ENCODE results near the gene ZNF692. TPM values are rescaled to one million over a fixed set of nuclear protein-coding genes. Genes with fewer than 3 reads are reported as not detected.
A peak's percentile ranks its signal among the peaks of the same experiment; 100 is the strongest.

Gene ZNF692
- total RNA-seq, 1 experiment from 2014 or later: 59.1 TPM

DNA sequence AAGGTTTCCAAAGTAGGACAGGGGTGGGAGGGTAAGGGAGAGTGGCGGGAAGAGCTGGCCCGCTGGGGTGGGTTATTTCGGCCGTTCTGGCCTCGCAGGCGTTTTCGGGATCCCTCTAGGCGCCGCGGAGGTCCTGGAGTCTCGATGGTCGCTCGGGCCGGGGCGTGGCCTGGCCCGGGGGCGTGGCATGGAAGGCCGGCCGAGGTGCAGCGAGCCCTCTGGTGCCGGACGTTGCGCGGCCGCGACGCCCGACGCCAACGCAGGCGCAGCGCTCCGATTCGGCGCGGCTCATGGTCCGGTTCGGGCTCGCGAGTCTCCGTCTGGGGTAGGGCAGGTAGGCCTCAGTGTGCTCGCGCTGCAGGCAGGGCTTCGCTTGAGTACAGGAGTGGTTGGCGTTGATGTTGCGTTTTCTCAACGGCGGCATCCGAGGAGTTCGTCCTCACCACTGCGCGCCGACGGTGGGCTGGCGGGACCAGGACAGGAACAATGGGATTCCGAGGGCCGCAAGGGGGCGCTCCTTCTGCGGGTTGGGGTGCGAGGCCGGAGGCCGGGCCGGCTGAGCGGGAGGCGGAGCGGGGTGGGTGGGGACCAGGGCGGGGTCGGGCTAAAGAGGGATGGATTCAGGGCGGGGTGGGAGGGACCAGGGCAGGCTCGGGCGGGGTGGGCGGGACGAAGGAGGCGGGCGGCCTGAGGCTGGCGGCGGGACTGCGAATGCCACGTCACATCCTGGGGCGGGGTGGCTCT, 47.3 kb upstream of the ZNF692 start, which contains the start of gene PGBD2 (continued):
- TF ChIP-seq, protein P1, sequence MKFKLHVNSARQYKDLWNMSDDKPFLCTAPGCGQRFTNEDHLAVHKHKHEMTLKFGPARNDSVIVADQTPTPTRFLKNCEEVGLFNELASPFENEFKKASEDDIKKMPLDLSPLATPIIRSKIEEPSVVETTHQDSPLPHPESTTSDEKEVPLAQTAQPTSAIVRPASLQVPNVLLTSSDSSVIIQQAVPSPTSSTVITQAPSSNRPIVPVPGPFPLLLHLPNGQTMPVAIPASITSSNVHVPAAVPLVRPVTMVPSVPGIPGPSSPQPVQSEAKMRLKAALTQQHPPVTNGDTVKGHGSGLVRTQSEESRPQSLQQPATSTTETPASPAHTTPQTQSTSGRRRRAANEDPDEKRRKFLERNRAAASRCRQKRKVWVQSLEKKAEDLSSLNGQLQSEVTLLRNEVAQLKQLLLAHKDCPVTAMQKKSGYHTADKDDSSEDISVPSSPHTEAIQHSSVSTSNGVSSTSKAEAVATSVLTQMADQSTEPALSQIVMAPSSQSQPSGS (CRISPR knock-in tag; IDR thresholded peaks at IDR 0.05; ENCODE audit: borderline replicate concordance, low read depth): no peak
- TF ChIP-seq, protein P2, sequence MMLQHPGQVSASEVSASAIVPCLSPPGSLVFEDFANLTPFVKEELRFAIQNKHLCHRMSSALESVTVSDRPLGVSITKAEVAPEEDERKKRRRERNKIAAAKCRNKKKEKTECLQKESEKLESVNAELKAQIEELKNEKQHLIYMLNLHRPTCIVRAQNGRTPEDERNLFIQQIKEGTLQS (CRISPR knock-in tag; conservative IDR thresholded peaks at IDR 0.05): no peak
- TF ChIP-seq, protein P3, sequence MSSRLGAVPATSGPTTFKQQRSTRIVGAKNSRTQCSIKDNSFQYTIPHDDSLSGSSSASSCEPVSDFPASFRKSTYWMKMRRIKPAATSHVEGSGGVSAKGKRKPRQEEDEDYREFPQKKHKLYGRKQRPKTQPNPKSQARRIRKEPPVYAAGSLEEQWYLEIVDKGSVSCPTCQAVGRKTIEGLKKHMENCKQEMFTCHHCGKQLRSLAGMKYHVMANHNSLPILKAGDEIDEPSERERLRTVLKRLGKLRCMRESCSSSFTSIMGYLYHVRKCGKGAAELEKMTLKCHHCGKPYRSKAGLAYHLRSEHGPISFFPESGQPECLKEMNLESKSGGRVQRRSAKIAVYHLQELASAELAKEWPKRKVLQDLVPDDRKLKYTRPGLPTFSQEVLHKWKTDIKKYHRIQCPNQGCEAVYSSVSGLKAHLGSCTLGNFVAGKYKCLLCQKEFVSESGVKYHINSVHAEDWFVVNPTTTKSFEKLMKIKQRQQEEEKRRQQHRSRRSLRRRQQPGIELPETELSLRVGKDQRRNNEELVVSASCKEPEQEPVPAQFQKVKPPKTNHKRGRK (CRISPR knock-in tag; IDR thresholded peaks at IDR 0.05; ENCODE audit: borderline replicate concordance): no peak
- TF ChIP-seq JUN (CRISPR knock-in tag; IDR thresholded peaks at IDR 0.05): peak; percentile 44; the same call in 1 of the 2 replicates
- TF ChIP-seq HMGA2 (CRISPR knock-in tag; IDR thresholded peaks at IDR 0.05): no peak
- TF ChIP-seq, protein P4, sequence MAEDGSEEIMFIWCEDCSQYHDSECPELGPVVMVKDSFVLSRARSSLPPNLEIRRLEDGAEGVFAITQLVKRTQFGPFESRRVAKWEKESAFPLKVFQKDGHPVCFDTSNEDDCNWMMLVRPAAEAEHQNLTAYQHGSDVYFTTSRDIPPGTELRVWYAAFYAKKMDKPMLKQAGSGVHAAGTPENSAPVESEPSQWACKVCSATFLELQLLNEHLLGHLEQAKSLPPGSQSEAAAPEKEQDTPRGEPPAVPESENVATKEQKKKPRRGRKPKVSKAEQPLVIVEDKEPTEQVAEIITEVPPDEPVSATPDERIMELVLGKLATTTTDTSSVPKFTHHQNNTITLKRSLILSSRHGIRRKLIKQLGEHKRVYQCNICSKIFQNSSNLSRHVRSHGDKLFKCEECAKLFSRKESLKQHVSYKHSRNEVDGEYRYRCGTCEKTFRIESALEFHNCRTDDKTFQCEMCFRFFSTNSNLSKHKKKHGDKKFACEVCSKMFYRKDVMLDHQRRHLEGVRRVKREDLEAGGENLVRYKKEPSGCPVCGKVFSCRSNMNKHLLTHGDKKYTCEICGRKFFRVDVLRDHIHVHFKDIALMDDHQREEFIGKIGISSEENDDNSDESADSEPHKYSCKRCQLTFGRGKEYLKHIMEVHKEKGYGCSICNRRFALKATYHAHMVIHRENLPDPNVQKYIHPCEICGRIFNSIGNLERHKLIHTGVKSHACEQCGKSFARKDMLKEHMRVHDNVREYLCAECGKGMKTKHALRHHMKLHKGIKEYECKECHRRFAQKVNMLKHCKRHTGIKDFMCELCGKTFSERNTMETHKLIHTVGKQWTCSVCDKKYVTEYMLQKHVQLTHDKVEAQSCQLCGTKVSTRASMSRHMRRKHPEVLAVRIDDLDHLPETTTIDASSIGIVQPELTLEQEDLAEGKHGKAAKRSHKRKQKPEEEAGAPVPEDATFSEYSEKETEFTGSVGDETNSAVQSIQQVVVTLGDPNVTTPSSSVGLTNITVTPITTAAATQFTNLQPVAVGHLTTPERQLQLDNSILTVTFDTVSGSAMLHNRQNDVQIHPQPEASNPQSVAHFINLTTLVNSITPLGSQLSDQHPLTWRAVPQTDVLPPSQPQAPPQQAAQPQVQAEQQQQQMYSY (CRISPR knock-in tag; IDR thresholded peaks at IDR 0.05): peak; percentile 27; the same call in 1 of the 2 replicates
- TF ChIP-seq, protein P5, sequence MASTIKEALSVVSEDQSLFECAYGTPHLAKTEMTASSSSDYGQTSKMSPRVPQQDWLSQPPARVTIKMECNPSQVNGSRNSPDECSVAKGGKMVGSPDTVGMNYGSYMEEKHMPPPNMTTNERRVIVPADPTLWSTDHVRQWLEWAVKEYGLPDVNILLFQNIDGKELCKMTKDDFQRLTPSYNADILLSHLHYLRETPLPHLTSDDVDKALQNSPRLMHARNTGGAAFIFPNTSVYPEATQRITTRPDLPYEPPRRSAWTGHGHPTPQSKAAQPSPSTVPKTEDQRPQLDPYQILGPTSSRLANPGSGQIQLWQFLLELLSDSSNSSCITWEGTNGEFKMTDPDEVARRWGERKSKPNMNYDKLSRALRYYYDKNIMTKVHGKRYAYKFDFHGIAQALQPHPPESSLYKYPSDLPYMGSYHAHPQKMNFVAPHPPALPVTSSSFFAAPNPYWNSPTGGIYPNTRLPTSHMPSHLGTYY (CRISPR knock-in tag; IDR thresholded peaks at IDR 0.05): no peak
- TF ChIP-seq CBFB (CRISPR knock-in tag; IDR thresholded peaks at IDR 0.05; ENCODE audit: low read depth): no peak
- TF ChIP-seq, protein P6, sequence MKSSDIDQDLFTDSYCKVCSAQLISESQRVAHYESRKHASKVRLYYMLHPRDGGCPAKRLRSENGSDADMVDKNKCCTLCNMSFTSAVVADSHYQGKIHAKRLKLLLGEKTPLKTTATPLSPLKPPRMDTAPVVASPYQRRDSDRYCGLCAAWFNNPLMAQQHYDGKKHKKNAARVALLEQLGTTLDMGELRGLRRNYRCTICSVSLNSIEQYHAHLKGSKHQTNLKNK (CRISPR knock-in tag; IDR thresholded peaks at IDR 0.05): 0 out of 2 replicates have a peak, but pooled peaks have one; percentile 40
- TF ChIP-seq, protein P7, sequence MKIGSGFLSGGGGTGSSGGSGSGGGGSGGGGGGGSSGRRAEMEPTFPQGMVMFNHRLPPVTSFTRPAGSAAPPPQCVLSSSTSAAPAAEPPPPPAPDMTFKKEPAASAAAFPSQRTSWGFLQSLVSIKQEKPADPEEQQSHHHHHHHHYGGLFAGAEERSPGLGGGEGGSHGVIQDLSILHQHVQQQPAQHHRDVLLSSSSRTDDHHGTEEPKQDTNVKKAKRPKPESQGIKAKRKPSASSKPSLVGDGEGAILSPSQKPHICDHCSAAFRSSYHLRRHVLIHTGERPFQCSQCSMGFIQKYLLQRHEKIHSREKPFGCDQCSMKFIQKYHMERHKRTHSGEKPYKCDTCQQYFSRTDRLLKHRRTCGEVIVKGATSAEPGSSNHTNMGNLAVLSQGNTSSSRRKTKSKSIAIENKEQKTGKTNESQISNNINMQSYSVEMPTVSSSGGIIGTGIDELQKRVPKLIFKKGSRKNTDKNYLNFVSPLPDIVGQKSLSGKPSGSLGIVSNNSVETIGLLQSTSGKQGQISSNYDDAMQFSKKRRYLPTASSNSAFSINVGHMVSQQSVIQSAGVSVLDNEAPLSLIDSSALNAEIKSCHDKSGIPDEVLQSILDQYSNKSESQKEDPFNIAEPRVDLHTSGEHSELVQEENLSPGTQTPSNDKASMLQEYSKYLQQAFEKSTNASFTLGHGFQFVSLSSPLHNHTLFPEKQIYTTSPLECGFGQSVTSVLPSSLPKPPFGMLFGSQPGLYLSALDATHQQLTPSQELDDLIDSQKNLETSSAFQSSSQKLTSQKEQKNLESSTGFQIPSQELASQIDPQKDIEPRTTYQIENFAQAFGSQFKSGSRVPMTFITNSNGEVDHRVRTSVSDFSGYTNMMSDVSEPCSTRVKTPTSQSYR (CRISPR knock-in tag; IDR thresholded peaks at IDR 0.05): no peak
- TF ChIP-seq CREM (CRISPR knock-in tag; IDR thresholded peaks at IDR 0.05): peak; percentile 80
- TF ChIP-seq ETV6 (CRISPR knock-in tag; IDR thresholded peaks at IDR 0.05): peak; percentile 96
- TF ChIP-seq, protein P8, sequence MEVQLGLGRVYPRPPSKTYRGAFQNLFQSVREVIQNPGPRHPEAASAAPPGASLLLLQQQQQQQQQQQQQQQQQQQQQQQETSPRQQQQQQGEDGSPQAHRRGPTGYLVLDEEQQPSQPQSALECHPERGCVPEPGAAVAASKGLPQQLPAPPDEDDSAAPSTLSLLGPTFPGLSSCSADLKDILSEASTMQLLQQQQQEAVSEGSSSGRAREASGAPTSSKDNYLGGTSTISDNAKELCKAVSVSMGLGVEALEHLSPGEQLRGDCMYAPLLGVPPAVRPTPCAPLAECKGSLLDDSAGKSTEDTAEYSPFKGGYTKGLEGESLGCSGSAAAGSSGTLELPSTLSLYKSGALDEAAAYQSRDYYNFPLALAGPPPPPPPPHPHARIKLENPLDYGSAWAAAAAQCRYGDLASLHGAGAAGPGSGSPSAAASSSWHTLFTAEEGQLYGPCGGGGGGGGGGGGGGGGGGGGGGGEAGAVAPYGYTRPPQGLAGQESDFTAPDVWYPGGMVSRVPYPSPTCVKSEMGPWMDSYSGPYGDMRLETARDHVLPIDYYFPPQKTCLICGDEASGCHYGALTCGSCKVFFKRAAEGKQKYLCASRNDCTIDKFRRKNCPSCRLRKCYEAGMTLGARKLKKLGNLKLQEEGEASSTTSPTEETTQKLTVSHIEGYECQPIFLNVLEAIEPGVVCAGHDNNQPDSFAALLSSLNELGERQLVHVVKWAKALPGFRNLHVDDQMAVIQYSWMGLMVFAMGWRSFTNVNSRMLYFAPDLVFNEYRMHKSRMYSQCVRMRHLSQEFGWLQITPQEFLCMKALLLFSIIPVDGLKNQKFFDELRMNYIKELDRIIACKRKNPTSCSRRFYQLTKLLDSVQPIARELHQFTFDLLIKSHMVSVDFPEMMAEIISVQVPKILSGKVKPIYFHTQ (CRISPR knock-in tag; IDR thresholded peaks at IDR 0.05): no peak
- TF ChIP-seq RELA (CRISPR knock-in tag; IDR thresholded peaks at IDR 0.05; ENCODE audit: borderline replicate concordance): peak; percentile 91; the same call in 1 of the 2 replicates
- 0 out of 2 replicates have a peak, but pooled peaks have one; percentile 46 for TF ChIP-seq ZNF219 (CRISPR knock-in tag; IDR thresholded peaks at IDR 0.05; ENCODE audit: borderline replicate concordance)
- TF ChIP-seq TCF7 (CRISPR knock-in tag; IDR thresholded peaks at IDR 0.05; ENCODE audit: low read depth): 0 out of 2 replicates have a peak, but pooled peaks have one; percentile 65
- TF ChIP-seq, protein P9, sequence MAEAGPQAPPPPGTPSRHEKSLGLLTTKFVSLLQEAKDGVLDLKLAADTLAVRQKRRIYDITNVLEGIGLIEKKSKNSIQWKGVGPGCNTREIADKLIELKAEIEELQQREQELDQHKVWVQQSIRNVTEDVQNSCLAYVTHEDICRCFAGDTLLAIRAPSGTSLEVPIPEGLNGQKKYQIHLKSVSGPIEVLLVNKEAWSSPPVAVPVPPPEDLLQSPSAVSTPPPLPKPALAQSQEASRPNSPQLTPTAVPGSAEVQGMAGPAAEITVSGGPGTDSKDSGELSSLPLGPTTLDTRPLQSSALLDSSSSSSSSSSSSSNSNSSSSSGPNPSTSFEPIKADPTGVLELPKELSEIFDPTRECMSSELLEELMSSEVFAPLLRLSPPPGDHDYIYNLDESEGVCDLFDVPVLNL (CRISPR knock-in tag; IDR thresholded peaks at IDR 0.05; ENCODE audit: borderline replicate concordance, low read depth): peak; percentile 57; the same call in 1 of the 2 replicates
- no peak; the same call in 1 of the 2 replicates for TF ChIP-seq NFYB (CRISPR knock-in tag; conservative IDR thresholded peaks at IDR 0.05; ENCODE audit: low read depth)
- TF ChIP-seq, protein P10, sequence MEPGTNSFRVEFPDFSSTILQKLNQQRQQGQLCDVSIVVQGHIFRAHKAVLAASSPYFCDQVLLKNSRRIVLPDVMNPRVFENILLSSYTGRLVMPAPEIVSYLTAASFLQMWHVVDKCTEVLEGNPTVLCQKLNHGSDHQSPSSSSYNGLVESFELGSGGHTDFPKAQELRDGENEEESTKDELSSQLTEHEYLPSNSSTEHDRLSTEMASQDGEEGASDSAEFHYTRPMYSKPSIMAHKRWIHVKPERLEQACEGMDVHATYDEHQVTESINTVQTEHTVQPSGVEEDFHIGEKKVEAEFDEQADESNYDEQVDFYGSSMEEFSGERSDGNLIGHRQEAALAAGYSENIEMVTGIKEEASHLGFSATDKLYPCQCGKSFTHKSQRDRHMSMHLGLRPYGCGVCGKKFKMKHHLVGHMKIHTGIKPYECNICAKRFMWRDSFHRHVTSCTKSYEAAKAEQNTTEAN (CRISPR knock-in tag; IDR thresholded peaks at IDR 0.05): peak; percentile 89
